NCI-H2171 treated with DMSO at 0.1 percent for 48 hours (cell line): ENCODE results near the gene DRD3.
A peak's percentile ranks its signal among the peaks of the same experiment; 100 is the strongest.

Experiments
- DNase-seq: peaks from one replicate; lab custom pipeline; 2025; lab: John Stamatoyannopoulos, UW

DRD3 gene

DNA sequence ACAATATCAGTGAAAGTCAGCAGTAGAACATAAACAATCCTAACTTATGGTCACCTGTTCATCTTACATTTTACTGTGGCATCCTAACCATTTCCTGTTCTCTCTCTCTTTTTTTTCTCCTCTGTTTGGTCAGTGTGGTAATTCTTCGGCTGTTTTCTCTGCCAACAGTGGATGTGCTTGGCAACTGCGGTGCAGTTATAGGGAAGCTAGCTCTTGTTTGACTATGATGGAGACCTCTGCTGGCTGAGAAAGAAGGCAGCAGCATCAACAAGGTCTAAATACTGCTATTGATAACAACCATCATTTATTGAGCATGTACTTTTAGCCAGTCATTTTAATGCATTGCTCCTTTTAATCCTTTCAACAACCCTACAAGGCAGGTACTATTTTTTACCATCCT, 723 bp upstream of the DRD3 start:
- peak; percentile 53 for DNase-seq

- no peak for DNase-seq
Measured at GRCh38 chr3:114176890-114177289, 2.0 kb downstream of the DRD3 start.

DNA sequence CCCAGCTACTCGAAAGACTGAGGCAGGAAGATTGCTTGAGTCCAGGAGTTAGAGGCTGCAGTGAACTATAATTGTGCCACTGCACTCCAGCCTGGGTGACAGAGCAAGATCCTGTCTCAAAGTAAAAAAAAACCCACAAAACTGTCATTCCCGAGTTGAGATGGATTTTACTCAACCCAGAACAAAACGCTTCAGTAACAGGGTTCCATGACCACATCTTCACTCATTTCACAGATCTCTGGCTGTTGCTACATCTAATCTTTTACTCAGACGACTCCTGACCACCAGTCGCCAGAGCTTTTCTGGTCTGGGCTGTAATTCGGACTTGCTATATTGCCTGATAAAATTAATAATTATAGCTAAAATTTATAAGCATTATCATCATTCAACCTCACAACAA, 2.4 kb downstream of the DRD3 start:
- DNase-seq = no peak

GRCh38 chr3:114175204-114175987, 3.5 kb downstream of the DRD3 start:
- DNase-seq = no peak

GRCh38 chr3:114171677-114172076, 7.2 kb downstream of the DRD3 start:
- no peak for DNase-seq

- no peak for DNase-seq
Measured at GRCh38 chr3:114168150-114168549, 10.7 kb downstream of the DRD3 start.

- no peak for DNase-seq
Measured at GRCh38 chr3:114157321-114157720, 21.5 kb downstream of the DRD3 start.

DNA sequence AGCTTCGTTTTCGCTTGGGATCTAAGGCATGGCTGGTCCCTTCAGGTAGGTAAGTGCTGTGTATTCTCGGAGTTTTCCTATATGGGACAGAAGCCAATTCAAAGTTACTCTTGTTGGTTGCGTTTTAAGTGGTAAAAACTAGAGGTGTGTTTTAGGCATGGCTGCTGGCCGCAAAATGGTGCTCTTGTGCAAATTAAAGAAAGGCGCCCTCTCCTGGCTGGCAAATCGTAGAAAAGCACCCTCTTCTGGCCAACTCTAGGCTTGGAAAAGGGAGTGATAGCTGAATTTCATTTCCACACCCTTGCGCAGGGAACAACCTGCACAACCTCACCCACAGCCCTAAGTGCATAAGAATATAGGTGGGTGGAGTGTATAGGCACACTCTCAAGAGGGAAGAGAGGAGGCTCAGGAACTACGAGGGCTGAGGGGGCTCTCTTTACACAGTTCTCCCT, 23.5 kb downstream of the DRD3 start:
- peak; percentile 33 for DNase-seq

DNA sequence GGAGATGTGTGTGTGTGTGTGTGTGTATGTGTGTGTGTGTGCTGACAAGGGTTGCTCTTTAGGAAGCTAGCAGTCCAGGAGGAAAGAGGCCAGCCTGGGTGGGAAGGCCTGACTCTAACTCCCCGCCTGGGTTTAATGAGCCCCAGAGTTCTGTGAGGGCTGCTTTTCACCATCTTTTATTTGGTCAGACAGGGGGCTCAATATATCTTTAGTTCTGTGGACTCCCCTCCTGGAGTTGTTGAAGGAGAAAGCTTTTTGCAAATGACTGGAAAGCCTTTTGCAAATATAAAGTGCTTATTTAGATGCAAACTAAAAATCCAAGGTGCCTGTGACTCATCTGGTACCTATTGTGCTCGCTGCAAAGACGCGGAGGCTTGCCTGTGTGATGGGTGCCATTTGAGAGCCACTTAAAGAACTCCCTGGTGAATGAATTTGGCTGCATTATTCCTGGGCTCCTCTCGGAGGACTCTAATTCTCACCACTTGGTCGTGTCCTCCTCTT, 24.5 kb downstream of the DRD3 start:
- DNase-seq = peak; percentile 46

- DNase-seq = peak; percentile 97
Measured at GRCh38 chr3:114152519-114153151, 26.2 kb downstream of the DRD3 start.

- no peak for DNase-seq
Measured at GRCh38 chr3:114151091-114151490, 27.8 kb downstream of the DRD3 start.

- no peak for DNase-seq
Measured at GRCh38 chr3:114147251-114147650, 31.6 kb downstream of the DRD3 start.

GRCh38 chr3:114144909-114145688, 33.8 kb downstream of the DRD3 start:
- no peak for DNase-seq

DNA sequence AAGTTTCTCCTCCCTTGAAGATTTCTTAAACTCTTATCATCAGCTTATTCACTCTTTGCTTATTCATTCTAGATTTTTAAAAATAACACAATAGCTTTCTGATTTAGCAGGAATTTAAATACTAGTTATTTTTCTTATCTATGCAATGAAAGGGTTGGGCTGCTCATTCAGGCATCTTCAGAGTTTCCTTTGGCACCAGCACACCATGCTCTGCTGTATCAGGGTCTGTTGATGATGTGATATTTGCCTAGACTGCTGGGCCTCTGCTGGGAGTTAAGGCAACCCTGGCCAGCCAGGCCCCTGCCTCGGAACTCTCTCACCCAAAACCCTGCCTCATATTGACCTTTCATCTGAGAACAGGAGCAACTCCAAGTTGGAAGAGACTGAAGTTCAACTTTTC, 35.0 kb downstream of the DRD3 start:
- DNase-seq = no peak

DNA sequence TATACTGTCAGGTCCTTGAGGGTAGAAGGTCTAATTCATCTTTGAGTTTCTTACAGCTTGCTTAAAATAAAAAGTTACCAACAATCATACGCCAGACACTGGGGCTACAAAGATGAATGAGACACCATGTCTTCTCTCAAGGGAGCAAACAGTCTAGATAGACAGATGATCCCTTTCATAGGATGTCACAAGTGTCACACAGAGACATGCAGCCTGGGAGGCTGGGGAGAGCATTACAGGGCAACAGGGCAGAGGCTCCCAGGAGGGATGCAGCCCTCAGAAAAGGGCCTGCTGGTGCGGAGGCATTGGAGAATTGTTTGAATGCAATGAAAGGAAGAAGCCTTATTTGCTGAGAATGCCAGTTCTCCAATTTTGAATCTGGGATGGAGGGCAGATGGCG, 39.0 kb downstream of the DRD3 start:
- no peak for DNase-seq

DNA sequence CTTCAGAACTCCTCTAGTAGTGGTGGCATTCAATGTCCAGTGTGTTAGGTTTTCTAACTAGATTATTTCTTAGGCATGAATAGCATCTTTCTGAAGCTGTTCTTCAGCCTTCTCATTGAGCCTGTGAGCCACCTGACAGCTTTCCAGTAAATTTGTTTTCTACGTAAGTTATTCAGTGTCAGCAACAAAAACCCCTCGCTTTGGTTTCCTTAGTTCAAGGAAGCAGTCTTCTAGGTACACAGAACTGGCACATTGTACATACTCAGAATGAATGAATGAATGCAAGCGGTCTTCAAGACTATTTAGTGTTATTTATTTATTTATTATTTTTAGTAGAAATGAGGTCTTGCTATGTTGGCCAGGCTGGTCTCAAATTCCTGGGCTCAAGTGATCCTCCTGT, 44.9 kb downstream of the DRD3 start:
- no peak for DNase-seq

DNA sequence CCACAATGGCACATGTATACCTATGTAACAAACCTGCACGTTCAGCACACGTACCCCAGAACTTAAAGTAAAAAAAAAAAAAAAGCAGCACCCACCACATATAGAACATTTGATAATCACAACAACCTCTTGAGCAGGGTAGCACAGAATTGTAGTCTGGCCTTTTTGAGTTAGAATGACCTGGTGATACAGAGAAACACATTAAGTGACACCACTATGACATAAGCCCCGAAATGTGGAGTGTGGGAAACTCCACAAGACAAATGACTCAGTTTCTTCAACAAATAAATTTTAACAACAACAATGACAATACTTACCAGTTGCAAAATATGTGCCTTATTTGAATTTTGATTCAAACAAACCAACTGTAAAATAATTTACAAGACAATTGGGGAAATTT, 46.4 kb downstream of the DRD3 start:
- no peak for DNase-seq

GRCh38 chr3:114128826-114129225, 50.0 kb downstream of the DRD3 start:
- no peak for DNase-seq

DNA sequence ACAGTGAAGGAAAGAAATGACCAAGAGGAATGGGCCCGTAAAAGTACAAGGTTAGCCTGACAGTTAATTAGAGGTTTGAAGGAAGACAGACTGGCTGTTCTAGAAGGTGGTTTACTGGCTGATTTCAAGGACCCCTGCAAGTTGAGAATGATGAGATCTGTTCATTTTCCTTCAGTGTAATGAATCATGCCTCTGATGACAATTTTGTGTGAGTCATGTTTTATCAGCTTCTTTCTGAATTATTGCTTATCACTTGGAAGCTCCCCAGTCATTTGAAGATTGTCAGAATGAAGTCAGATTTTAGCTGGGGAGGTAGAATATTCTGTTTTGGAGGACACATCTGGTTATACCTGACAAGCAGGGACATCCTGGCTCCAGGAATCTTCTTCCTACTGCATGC, 50.6 kb downstream of the DRD3 start:
- no peak for DNase-seq

DNA sequence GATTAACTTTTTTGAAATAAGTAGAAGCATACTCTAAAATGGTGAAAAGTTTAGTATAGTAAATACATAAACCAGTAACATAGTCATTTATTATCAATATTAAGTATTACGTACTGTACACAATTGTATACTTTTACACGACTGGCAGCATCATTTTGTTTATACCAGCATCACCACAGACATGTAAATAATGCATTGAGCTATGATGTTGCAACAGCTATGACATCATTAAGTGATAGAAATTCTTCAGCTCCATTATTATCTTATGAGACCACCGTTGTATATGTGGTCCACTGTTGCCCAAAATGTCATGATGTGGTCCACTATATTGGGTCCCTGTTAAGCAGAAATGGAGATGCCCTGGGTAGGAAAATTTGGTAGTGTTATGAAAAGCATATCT, 51.3 kb downstream of the DRD3 start:
- DNase-seq = no peak

- no peak for DNase-seq
Measured at GRCh38 chr3:114126461-114126860, 52.4 kb downstream of the DRD3 start.

- DNase-seq = no peak
Measured at GRCh38 chr3:114122027-114122709, 56.7 kb downstream of the DRD3 start.
